Right kidney (tissue), 9 donors: Measurements from ENCODE around the gene ANKRD29.

Source experiments
- DNase-seq: peaks from one replicate; pipeline ENCODE4 v3.0.0-alpha.2; 2016
- long read RNA-seq, 8 donors: transcript quantifications; one replicate each; lab custom pipeline, GENCODE V29; 2026

The ANKRD29 gene
- long read RNA-seq, donor 1 = 0 reads
- long read RNA-seq, donor 2 = 0 reads
- long read RNA-seq, donor 3 = 0 reads
- long read RNA-seq, donor 4 = 0 reads
- long read RNA-seq, donor 5 = 0 reads
- long read RNA-seq, donor 6 = 0 reads
- long read RNA-seq, donor 7 = 0 reads
- long read RNA-seq, donor 8, partial matches to known transcripts = 0 of 1 reads
- long read RNA-seq, donor 8, other reads (novel, unspliced or antisense) = 0 of 1 reads

GRCh38 chr18:23662309-23663263, at the start of gene ANKRD29:
Gene ANKRD29, minus strand, starts transcription at chr18:23662911. Its CDS starts 181 bp downstream, at chr18:23662730.
- peak; percentile 47 for DNase-seq

- no peak for DNase-seq
These were observed 49.7 kb upstream of the ANKRD29 start for GRCh38 chr18:23712445-23712844.

- no peak for DNase-seq
These were observed 48.7 kb upstream of the ANKRD29 start for GRCh38 chr18:23711426-23711825.

- DNase-seq = no peak
These were observed 48.2 kb upstream of the ANKRD29 start for GRCh38 chr18:23710946-23711345.

GRCh38 chr18:23710068-23710527, 47.4 kb upstream of the ANKRD29 start:
- DNase-seq = no peak

- no peak for DNase-seq
These were observed 44.4 kb upstream of the ANKRD29 start for GRCh38 chr18:23706971-23707640.

GRCh38 chr18:23704806-23705205, 42.1 kb upstream of the ANKRD29 start:
- DNase-seq = no peak

- DNase-seq = no peak
These were observed 41.3 kb upstream of the ANKRD29 start for GRCh38 chr18:23703987-23704384.

- DNase-seq = no peak
These were observed 40.6 kb upstream of the ANKRD29 start for GRCh38 chr18:23703057-23703986.

- no peak for DNase-seq
These were observed 39.9 kb upstream of the ANKRD29 start for GRCh38 chr18:23702606-23703005.

GRCh38 chr18:23701544-23702064, 38.9 kb upstream of the ANKRD29 start:
- no peak for DNase-seq

- DNase-seq = no peak
These were observed 38.3 kb upstream of the ANKRD29 start for GRCh38 chr18:23701017-23701416.

GRCh38 chr18:23694637-23695430, 32.1 kb upstream of the ANKRD29 start:
- no peak for DNase-seq

GRCh38 chr18:23693846-23694245, 31.1 kb upstream of the ANKRD29 start:
- no peak for DNase-seq

GRCh38 chr18:23690505-23691068, 27.9 kb upstream of the ANKRD29 start:
- no peak for DNase-seq

GRCh38 chr18:23689616-23690504, 27.1 kb upstream of the ANKRD29 start:
- DNase-seq = peak; percentile 75

GRCh38 chr18:23689031-23689615, 26.4 kb upstream of the ANKRD29 start, which contains the start of gene LAMA3:
Gene LAMA3, plus strand, starts transcription at chr18:23689453. Its CDS starts 231 bp downstream, at chr18:23689684.
- DNase-seq = peak; percentile 82

GRCh38 chr18:23688528-23688927, 25.8 kb upstream of the ANKRD29 start:
- no peak for DNase-seq
